Rectal smooth muscle tissue (tissue), 1 donor: ENCODE measurements around the gene MEIS1.

Experiments
- H3K27ac ChIP-seq: one replicate; pipeline ENCODE4 v1.7.0; 2013; ENCODE audit warnings: low read depth, low read length, inconsistent platforms
- H3K27me3 ChIP-seq: one replicate; pipeline ENCODE4 v1.7.0; 2013; ENCODE audit warnings: low read length; ENCODE audit not compliant: control insufficient read depth, insufficient read depth
- H3K36me3 ChIP-seq: one replicate; pipeline ENCODE4 v1.7.0; 2013; ENCODE audit warnings: low read length; ENCODE audit not compliant: control insufficient read depth, insufficient read depth
- H3K4me1 ChIP-seq: one replicate; pipeline ENCODE4 v1.7.0; 2013; ENCODE audit warnings: low read length; ENCODE audit not compliant: control insufficient read depth, insufficient read depth
- H3K4me3 ChIP-seq: one replicate; pipeline ENCODE4 v1.7.0; 2013; ENCODE audit warnings: low read length
- H3K9ac ChIP-seq: one replicate; pipeline ENCODE4 v1.7.0; 2013; ENCODE audit warnings: low read length

The MEIS1 gene

GRCh38 chr2:66604976-66605375 lies 170.1 kb downstream of the MEIS1 start:
- H3K4me3 ChIP-seq: no peak overlapping the region
- H3K27me3 ChIP-seq: no peaks in the 10 kb centered on the region
- H3K27ac ChIP-seq: no peak overlapping the region
- no peaks in the 10 kb centered on the region for H3K36me3 ChIP-seq
- no peaks in the 10 kb centered on the region for H3K4me1 ChIP-seq
- H3K9ac ChIP-seq: no peak overlapping the region

GRCh38 chr2:66607152-66607551 lies 172.2 kb downstream of the MEIS1 start:
- Histone ChIP-seq H3K27me3 (no peaks in the 10 kb centered on the region), H3K4me1 (no peaks in the 10 kb centered on the region), H3K4me3 (no peak overlapping the region), H3K9ac (no peak overlapping the region), H3K36me3 (no peaks in the 10 kb centered on the region), H3K27ac (no peak overlapping the region)
